NCI-H2196 (cell line): ENCODE data around the gene SECISBP2L.
"Not testable (repeated sequence)": the region's sequence is repeated elsewhere in the genome, so short reads cannot be mapped to it uniquely, and the experiment has no call there.

ENCODE experiments used
- DNase-seq: peaks from one replicate; lab custom pipeline; 2025; ENCODE audit not compliant: unreplicated experiment; lab: John Stamatoyannopoulos, UW

SECISBP2L gene

DNA sequence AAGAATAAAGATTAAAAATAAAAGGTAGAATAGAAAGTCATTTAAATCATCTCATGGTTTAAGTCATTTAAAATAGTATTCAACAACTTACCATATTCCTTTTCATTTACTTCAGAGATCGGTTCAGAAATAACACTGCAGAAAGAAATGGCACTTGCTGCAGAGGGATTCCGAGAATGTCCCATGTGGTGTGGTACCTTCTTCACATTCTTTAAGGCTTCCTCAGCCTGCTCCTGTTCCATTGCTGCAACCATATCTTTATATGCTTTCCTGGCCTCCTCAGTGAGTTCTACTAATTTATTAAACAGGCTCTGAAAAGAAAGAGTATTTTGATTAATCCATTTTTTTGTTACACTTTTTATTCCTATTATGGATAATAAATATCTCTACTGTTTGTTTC, 50.0 kb downstream of the SECISBP2L start:
- no peak for DNase-seq

DNA sequence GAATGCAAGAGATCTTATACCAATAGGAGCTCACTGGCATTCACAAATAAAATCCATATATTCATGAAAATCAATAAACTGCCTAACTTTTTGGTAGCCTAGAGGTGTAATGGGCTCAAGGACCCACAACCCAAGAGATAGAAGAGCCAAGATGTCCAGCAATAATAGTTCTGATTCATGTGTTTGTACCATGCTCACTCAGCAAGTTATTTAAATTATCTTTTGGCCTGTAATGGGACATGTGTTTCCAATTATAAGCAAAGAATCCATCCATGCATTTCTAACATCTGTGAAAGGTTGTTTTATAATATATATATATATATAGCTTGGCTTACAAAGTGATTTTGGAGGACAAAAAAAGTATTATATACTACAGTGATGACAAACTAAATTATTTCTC, 52.9 kb downstream of the SECISBP2L start:
- no peak for DNase-seq

DNA sequence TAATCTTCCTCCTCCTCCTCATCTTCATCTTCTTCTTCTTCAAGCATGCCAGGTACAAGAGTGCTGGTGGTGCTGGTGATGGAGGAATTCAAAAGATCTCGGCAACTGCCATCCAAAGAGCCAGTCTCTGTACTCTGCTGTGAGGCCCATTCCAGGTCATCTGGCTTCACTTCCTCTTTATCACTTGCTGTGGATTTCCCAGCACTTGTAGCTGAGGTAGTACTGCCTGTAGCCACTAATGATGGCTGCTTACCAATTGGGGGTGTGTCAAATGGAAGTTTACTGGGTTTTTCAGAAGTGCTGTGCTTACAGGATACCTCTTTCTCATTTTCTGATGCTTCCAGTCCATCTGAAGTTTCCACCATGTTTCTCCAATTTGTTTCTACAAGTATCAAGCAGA, 53.7 kb downstream of the SECISBP2L start:
- DNase-seq = no peak

DNA sequence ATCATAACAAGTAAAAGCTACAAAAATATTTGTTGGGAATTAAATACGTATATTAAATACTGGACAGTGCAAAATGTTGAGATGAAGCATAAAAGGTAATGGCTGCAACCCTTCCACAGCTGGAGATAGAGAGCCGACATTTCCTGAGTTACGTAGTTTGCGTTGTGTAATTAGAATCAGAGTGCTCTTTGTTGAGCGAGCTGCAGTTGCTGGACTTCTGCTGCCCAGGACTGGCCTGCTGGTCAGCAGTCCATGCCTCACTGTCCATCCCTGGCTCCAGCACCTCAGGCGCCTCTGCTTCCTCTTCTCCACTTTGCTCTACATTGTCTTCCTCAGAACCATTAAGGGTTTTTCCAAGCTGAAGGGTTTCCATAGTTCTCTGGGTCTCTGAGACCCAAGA, 54.1 kb downstream of the SECISBP2L start:
- DNase-seq = no peak

DNA sequence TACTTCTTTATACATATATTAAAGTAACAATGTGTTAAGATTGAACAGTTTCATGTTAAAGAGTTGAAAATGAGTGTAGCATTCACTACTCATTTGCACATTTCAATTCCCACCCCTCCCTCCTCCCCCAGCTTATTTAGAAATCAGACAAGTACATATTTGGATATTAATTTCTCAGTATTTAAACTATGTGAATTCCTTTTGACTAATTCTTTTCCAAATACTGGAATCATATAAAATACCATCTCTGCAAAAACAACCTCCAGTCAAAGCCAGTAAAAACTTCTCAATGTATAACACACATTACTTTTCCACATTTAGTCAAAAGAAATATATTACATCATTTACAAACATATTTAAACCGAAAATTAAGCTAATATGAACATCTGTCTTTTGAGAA, 57.1 kb downstream of the SECISBP2L start:
- no peak for DNase-seq

DNA sequence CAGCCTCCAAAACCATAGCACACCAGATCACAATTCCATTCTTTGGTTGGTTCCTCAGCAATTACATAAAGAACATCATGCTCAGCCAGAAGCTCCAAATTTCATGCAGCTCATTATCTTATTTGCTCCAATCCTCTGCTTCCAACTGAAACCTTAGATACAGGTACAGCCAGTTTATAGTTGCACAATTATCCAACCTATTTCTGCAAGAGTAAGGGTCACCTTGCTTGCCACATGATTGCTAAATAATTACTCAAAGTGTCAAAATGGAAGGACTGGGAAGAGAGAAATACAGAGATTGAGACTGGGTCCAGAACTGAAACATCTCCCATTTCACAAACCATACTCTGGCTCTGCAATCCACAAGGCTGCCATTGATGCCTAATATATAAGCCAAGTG, 59.1 kb downstream of the SECISBP2L start:
- no peak for DNase-seq

DNA sequence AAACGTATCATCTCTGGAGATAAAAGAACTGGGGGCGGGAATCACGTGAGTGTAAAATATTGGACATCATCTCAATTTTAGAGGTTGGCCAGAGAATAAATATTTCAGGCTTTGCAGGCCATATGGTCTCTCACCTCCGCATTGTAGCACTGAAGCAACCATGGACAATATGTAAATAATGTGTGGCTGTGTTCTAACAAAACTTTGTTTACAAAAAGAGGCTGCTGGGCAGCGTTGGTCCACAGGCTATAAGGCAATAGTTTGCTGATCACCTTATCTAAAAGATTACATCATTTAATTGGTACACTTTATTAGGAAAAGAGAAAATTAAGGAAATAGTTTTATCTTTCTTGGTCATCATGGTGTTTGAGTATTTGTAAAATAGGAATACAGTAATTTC, 60.0 kb downstream of the SECISBP2L start:
- no peak for DNase-seq

DNA sequence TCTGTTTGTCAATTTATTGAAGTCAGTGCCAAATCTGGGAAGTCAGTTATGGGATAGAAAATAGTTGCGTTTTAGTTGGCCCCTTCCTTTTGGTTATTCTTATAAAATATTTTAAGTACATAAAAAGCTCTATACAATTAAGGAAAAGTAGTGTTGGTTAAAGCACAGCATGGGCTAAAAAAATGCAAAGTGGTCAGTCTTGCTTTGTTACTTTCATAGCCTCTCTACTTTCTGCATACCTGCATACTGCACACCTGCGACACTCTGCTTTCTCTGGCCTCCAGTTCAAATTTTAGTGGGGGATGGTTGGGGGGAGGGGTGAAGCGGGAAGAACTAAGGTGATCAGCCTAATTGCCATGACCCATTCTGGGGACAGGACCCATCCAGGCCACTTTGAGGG, 60.7 kb downstream of the SECISBP2L start:
- DNase-seq = no peak

DNA sequence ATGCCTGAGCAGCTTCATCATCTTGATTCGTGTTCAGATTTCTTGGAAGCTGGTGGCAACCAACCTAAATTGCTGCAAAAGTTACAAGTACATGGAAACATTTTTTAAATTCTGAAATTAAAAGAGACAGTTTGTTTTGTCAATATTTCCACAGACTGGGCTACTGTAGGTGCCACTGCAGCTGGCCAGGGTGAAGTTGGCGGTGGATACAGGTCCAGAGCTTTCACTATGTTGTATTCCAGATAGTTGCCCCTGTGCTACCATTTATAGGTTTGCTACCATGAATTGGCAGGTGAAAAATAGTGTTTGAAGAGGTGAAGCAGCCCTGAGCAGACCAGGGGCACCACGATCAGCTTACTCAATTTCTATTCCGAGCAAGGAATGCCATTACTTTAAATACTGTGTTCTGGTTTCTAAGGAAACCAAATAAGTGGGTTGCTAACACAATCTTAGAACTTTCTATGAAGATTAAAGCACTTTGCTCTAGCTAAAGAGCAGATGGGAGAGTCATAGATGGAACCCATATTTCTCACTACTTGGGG, 61.4 kb downstream of the SECISBP2L start:
- no peak for DNase-seq

DNA sequence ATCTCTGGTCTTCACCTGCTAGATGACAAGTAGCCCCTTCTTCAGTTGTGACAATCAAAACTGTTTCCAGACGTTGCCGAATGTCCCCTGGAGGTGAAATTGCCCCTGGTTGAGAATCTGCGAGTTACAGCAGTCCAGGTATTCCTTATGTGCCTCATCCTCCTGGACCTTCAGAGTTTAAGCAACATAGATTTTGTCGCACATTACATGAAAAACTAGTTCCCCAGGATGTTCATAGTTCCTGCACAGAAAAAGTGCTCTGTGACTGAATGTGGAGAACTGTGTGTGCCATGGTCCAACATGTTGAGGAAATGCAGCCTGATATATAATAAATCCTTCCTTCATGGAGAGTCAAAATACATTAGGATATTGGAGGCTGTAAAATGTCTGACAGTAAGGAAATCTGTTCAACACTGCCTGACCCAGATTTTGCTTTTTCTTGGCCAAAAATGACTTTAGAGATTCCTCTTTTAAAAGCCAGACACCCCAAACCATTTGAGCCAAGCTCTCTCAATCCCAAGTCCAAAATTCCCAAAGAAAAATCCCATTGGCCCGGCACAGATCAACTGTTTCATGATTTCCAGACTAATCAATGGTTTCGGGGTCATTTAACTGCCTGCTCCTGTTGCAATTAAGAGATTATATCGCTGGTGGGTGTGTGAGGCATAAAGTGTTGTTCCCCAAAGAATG, 62.1 kb downstream of the SECISBP2L start:
- DNase-seq = no peak

DNA sequence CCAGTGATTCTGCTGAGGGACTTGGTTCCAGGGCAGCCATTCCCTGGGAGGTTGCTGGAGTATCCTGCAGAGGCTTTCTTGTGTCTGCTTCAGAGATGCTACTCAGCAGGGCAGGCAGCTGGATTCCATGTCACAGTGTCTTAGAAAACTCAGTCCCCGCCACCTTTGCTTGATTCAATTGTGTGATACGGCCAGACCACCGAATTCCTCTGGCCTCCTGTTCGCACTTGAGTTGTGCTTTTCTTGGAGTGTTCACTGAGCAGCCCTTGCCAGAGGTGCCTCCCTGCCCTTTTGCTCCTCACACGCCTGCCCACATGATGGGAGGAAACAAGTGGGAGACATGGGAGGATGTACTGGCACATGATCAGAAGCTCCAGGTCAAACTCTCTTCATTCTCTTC, 62.9 kb downstream of the SECISBP2L start:
- no peak for DNase-seq

DNA sequence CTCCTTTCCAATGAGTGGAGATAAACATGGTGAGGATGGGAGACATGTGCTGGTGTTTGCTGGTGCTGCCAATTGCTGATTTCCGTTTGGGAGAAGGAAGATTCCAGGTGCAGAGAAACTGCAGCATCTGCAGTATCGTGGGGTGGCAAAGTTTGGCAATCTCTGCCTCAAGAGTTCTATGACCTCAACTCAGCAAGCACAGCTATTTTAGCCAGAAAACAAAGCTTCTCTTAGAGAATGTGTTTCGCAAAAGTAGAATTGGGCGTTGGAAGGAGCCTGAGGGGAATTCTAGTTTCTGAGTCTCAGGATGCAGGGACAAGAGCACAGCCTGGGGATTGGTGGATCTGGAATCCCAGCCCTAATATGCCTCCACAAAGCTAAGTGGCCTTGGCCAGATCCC, 64.3 kb downstream of the SECISBP2L start:
- DNase-seq = no peak

DNA sequence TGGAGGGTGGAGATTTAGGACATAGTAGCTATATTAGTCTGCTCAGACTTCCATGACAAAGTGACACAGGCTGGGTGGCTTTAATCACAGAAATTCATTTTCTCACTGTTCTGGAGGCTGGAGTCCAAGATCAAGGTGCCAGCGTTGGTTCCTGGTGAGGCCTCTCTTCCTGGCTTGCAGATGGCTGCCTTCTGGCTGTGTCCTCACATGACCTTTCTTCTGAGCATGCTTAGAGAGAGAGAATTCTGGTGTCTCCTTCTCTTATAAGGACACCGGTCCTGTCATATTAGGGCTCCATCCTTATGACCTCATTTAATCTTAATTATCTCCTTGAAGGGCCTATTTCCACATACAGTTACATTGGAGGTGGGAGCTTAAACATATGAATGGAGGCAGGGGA, 67.6 kb downstream of the SECISBP2L start:
- DNase-seq = no peak

DNA sequence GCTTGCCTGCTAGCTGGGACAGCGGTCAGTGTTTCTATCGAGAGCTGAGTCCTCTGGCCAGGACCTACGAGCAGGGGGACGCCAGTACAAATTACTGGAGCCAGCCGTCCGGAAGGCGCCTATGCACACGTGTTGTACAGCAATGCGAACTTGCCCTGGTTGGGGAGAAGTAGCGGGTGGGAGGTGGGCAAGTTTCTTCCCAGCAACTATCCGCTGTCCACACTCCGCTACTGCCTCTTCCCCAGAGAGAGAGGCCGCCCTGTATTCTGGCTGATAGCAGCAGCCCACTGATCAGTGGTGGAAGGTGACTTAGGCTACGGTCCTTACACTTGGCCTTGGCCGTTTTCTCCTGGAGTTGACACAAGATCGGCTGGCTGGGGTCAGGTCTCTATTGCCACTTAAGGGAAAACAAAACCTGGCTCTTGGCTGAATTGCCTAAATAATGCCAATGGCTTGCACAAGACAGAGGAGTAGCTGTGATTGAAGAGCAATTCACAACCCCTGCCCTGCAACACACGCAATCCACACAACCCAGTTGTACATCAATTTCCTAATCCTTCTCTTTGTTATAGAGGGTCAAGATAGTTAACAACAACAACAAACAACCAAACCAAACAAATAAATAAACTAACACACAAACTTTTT, 69.7 kb downstream of the SECISBP2L start:
- no peak for DNase-seq

DNA sequence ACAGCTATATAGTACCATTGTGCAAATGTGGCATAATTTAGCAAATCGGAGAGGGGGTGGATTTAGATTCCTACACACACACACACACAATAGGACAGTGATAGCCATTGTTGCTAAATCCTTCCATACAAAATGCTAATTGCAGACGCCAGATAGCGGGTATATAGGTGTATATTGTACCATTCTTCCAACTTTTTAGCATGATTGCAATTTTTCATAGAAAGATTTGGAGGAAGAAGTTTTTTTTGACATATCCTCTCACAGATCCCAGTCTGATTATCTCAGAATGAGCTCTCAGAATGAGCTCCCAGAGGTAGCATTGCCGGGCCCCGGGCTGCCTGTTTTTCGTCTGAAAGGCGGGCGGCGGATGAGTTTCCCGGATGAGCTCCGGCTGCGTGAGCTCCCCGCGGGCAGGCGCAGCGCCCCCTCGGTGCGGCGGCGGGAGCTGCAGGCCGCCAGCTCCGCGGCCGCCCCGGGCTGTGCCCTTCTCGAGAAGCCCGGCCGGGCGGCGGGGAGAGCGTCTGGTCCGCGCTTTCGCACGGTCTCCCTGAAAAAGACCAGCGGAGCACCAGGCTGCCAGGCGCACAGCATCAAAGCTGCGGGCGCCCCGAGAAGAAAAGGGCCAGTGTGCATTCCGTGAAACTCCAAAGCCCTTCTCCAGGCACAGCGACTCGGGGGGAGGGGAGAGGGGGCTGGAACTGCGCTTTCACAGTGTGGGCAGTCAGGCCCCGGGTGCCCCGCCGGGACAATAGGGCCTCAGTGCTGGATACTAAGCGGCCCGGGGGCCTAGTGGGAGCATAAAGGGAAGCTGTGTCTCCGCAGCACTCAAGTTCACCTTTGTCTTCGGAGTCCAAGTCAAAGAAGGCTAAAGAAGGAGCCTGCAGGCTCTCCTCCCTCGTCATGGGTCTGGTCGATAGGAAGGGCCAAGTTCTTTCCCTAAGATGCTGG, 70.5 kb downstream of the SECISBP2L start:
- DNase-seq = peak; percentile 70

DNA sequence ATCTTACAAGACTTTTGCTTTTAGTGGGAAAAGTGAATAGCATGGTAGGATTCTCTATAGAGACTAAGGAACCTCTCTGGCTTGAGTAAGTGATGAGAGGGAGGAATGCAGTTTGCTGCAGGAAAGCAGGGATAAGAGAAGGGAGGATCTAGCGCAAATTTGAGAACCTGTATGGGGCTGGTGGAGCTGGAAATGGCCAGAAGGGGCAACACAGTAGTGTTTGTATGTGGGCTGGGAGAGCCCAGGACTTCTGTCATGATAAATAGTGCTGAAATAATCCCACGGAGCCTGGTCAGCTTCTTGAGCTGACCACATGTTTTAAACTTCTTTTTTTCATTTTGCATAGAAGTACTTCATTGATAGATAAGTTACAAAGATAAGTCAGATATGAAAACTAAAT, 71.4 kb downstream of the SECISBP2L start:
- no peak for DNase-seq

DNA sequence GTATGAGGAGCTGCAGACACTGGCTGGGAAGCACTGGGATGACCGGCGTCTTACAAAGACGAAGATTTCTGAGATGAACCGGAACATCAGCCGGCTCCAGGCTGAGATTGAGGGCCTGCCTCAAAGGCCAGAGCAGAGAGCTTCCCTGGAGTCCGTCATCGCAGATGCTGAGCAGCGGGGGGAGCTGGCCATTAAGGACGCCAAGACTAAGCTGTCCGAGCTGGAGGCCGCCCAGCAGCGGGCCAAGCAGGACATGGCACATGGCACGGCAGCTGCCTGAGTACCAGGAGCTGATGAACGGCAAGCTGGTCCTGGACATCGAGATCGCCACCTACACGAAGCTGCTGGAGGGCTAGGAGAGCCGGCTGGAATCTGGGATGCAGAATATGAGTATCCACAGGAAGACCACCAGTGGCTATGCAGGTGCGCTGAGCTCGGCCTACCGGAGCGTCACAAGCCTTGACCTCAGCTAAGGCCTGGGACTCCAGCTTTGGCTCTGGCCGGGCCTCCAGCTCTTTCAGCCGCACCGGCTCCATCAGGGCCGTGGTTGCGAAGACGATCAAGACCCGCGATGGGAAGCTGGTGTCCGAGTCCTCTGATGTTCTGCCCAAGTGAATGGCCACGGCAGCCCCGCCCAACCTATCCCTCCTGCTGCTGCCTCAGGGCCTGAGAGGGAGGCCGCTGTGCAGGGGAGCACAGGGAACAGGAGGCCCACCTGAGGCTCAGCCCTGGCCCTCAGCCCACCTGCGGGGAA, 73.3 kb downstream of the SECISBP2L start:
- no peak for DNase-seq

DNA sequence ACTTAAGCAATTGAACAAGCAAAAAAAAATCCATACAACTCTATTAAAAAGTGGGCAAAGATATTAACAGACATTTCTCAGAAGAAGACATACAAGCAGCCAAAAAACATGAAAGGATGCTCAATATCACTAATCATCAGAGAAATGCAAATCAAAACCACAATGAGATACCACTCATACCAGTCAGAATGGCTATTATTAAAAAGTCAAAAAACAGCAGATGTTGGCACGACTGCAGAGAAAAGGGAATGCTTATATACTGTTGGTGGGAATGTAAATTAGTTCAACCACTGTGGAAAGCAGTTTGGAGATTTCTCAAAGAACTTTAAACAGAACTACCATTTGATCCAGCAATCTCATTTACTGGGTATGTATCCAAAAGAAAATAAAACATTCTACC, 75.3 kb downstream of the SECISBP2L start:
- DNase-seq = not testable (repeated sequence)

DNA sequence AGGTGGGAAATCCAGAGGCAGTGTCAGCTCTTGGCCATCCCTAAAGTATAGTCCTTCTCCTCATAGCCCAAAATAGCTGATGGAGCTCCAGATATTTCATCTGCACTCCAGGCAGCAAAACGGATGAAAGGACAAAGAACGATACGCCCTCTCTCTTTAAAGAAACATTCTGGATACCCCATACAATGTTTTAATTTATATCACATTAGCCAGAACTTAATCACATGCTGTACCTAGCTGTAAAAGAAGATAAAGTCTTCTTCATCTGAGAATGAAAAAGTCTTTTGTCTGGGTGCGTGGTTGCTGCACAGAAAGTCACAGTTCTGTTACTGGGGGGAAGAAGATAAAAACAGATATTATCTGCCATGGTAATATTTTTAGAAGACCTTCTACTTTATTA, 78.2 kb downstream of the SECISBP2L start:
- DNase-seq = no peak

DNA sequence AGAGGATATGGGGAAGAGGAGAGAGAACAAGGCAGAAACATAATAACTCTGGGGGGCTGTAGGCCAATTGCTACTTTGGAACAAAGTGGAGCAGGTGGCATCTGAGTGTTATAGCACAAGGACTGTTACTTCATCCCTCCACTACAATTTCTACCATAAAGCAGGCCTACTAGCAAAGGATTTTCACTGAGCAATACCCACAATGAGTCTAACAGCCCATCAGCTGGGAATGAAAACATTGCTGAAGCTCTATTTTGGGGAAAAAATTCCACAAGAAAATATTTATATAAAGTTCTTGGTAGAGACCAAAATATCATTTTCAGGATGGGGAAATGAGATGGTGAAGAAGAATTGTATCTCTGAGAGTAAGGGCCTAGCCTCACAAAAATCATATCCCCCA, 78.9 kb downstream of the SECISBP2L start:
- DNase-seq = no peak
